ENCODE data around the gene SLTM.

The SLTM gene

GRCh38 chr15:58966698-58967097 is 33.2 kb upstream of the SLTM start:
- no peak overlapping the region for H3K4me2 ChIP-seq (ENCODE audit: low read depth, low read length)
- no peaks in the 10 kb centered on the region for H3K36me3 ChIP-seq (replicated peaks; ENCODE audit: insufficient read depth, low read length)
- H3K27ac ChIP-seq (ENCODE audit: low read length): no peak overlapping the region
- no peaks in the 10 kb centered on the region for H3F3A ChIP-seq (ENCODE audit: insufficient read depth, low read length)
- H3K9me3 ChIP-seq (replicated peaks; ENCODE audit: insufficient read depth, low read length): no peaks in the 10 kb centered on the region
- no peaks in the 10 kb centered on the region for H3K79me2 ChIP-seq (ENCODE audit: low read length)
- TF ChIP-seq CTCF (IDR thresholded peaks at IDR 0.05; ENCODE audit: low read length) (no peak), EZH2 (optimal IDR thresholded peaks at IDR 0.05; ENCODE audit: low read depth, low read length) (no peak), EZH2phosphoT487 (IDR thresholded peaks at IDR 0.05; ENCODE audit: low read length) (no peak)
- H3K4me1 ChIP-seq (ENCODE audit: low read length): no peaks in the 10 kb centered on the region
- H2AFZ ChIP-seq (ENCODE audit: low read length): no peak overlapping the region
- no peaks in the 10 kb centered on the region for H4K20me1 ChIP-seq (ENCODE audit: insufficient read depth, low read length)
- H3K9ac ChIP-seq (ENCODE audit: low read length): no peak overlapping the region
- H3K27me3 ChIP-seq (replicated peaks; ENCODE audit: insufficient read depth, low read length): no peaks in the 10 kb centered on the region
- no peak overlapping the region for H3K4me3 ChIP-seq (ENCODE audit: low read length)
- H3K9me2 ChIP-seq (replicated peaks; ENCODE audit: insufficient read depth, low read length): no peaks in the 10 kb centered on the region
- DNase-seq: no peak

- no peaks in the 10 kb centered on the region for H3K4me1 ChIP-seq (ENCODE audit: low read length)
- no peak overlapping the region for H2AFZ ChIP-seq (ENCODE audit: low read length)
- no peaks in the 10 kb centered on the region for H3K9me3 ChIP-seq (replicated peaks; ENCODE audit: insufficient read depth, low read length)
- no peaks in the 10 kb centered on the region for H3K27me3 ChIP-seq (replicated peaks; ENCODE audit: insufficient read depth, low read length)
- H3K27ac ChIP-seq (ENCODE audit: low read length): no peak overlapping the region
- H3K4me2 ChIP-seq (ENCODE audit: low read depth, low read length): no peak overlapping the region
- H3K9ac ChIP-seq (ENCODE audit: low read length): no peak overlapping the region
- H3F3A ChIP-seq (ENCODE audit: insufficient read depth, low read length): no peaks in the 10 kb centered on the region
- TF ChIP-seq EZH2 (optimal IDR thresholded peaks at IDR 0.05; ENCODE audit: low read depth, low read length) (no peak), EZH2phosphoT487 (IDR thresholded peaks at IDR 0.05; ENCODE audit: low read length) (no peak), CTCF (IDR thresholded peaks at IDR 0.05; ENCODE audit: low read length) (no peak)
- no peaks in the 10 kb centered on the region for H3K79me2 ChIP-seq (ENCODE audit: low read length)
- no peaks in the 10 kb centered on the region for H3K36me3 ChIP-seq (replicated peaks; ENCODE audit: insufficient read depth, low read length)
- H4K20me1 ChIP-seq (ENCODE audit: insufficient read depth, low read length): no peaks in the 10 kb centered on the region
- no peaks in the 10 kb centered on the region for H3K9me2 ChIP-seq (replicated peaks; ENCODE audit: insufficient read depth, low read length)
- DNase-seq: no peak
- no peak overlapping the region for H3K4me3 ChIP-seq (ENCODE audit: low read length)
Observed at GRCh38 chr15:58962662-58963565, 29.4 kb upstream of the SLTM start.

- no peaks in the 10 kb centered on the region for H3K79me2 ChIP-seq (ENCODE audit: low read length)
Observed at GRCh38 chr15:58962136-58962535, 28.7 kb upstream of the SLTM start.

More at GRCh38 chr15:58962136-58962535, 28.7 kb upstream of the SLTM start:
- H3K36me3 ChIP-seq (replicated peaks; ENCODE audit: insufficient read depth, low read length): no peaks in the 10 kb centered on the region
- H3K4me3 ChIP-seq (ENCODE audit: low read length): no peak overlapping the region
- H3K9me3 ChIP-seq (replicated peaks; ENCODE audit: insufficient read depth, low read length): no peaks in the 10 kb centered on the region
- H3K9me2 ChIP-seq (replicated peaks; ENCODE audit: insufficient read depth, low read length): no peaks in the 10 kb centered on the region
- H3K9ac ChIP-seq (ENCODE audit: low read length): no peak overlapping the region
- no peak overlapping the region for H3K27ac ChIP-seq (ENCODE audit: low read length)
- H3K4me2 ChIP-seq (ENCODE audit: low read depth, low read length): no peak overlapping the region
- H4K20me1 ChIP-seq (ENCODE audit: insufficient read depth, low read length): no peaks in the 10 kb centered on the region
- DNase-seq: no peak
- peaks cover 5% of the 10 kb centered on the region; the same call in 1 of the 2 replicates for H3K4me1 ChIP-seq (ENCODE audit: low read length)
- TF ChIP-seq CTCF (IDR thresholded peaks at IDR 0.05; ENCODE audit: low read length) (no peak), EZH2 (optimal IDR thresholded peaks at IDR 0.05; ENCODE audit: low read depth, low read length) (no peak), EZH2phosphoT487 (IDR thresholded peaks at IDR 0.05; ENCODE audit: low read length) (no peak)
- H3K27me3 ChIP-seq (replicated peaks; ENCODE audit: insufficient read depth, low read length): no peaks in the 10 kb centered on the region
- H2AFZ ChIP-seq (ENCODE audit: low read length): no peak overlapping the region
- no peaks in the 10 kb centered on the region for H3F3A ChIP-seq (ENCODE audit: insufficient read depth, low read length)

Measured in MM.1S (cell line).